ENCODE measurements around the gene CYP2W1.

- TF ChIP-seq EZH2 (IDR thresholded peaks at IDR 0.05) (no peak), POLR2AphosphoS5 (IDR thresholded peaks at IDR 0.05; ENCODE audit: borderline replicate concordance, low read depth, low read length) (no peak)
These were observed 1.0 kb upstream of the CYP2W1 start for GRCh38 chr7:981793-982510.

All from SK-N-MC (cell line).